SK-N-SH (cell line): ENCODE measurements around the gene CLIC4.

ENCODE experiments used
- CHD2 ChIP-seq: fragments of 150-350 bp; IDR thresholded peaks from 2 replicates; pipeline ENCODE4 v1.6.1; 2018; ENCODE audit warnings: low read length; ENCODE audit not compliant: partially characterized antibody
- MXI1 ChIP-seq: IDR thresholded peaks from 2 replicates; pipeline ENCODE4 v1.6.1; 2012; ENCODE audit warnings: mild to moderate bottlenecking, low read depth, low read length, improper control_type of control experiment
- SIN3A ChIP-seq: IDR thresholded peaks from 2 replicates; pipeline ENCODE4 v1.6.1; 2012; ENCODE audit warnings: low read depth, mild to moderate bottlenecking, low read length, moderate library complexity, borderline replicate concordance
- TCF12 ChIP-seq: IDR thresholded peaks from 2 replicates; pipeline ENCODE4 v1.4.0; 2012
- TF ChIP-seq, protein P1 (sequence below): fragments of 200-600 bp; sonication (generic); IDR thresholded peaks from 2 replicates; pipeline ENCODE4 v1.6.1; 2017; ENCODE audit warnings: antibody characterized with exemption, mild to moderate bottlenecking, moderate library complexity

DNA sequence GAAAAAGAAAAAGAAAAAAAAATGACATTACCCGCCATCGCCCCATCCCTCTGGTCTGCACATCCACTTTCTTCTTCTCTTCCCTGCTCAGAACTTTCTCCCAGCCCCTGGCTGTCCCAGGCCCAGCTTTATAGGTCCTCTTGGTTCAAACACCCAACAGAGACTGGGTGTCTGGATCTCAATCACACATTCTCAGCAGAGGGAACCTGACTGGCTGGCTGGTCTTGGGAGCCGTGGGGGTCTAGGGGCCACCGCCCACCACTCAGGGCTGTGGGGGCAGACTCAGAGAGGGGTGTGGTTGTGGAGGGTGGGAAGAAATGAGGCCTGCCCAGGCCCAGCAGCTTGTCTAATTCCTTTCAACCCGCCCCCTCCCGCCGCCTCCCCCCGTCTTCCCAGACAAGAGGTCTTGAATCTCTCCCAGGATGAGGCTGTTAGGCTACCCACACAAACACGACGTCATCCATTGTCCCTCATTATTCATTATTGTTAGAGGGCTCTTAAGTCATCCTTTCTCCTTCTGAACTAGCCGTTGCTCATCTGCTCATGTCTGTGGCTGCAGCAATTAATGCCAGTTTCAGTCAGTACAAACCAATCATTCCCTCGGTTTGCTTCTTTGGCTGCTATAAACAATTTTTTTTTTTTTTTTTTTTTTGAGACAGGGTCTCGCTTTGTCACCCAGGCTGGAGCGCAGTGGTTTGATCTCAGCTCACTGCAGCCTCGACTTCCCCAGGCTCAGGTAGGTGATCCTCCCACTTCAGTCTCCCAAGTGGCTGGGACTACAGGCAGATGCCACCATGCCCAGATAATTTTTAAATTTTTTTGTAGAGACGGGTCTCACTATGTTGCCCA lies 40.6 kb upstream of the CLIC4 start:
- TF ChIP-seq, protein P1, sequence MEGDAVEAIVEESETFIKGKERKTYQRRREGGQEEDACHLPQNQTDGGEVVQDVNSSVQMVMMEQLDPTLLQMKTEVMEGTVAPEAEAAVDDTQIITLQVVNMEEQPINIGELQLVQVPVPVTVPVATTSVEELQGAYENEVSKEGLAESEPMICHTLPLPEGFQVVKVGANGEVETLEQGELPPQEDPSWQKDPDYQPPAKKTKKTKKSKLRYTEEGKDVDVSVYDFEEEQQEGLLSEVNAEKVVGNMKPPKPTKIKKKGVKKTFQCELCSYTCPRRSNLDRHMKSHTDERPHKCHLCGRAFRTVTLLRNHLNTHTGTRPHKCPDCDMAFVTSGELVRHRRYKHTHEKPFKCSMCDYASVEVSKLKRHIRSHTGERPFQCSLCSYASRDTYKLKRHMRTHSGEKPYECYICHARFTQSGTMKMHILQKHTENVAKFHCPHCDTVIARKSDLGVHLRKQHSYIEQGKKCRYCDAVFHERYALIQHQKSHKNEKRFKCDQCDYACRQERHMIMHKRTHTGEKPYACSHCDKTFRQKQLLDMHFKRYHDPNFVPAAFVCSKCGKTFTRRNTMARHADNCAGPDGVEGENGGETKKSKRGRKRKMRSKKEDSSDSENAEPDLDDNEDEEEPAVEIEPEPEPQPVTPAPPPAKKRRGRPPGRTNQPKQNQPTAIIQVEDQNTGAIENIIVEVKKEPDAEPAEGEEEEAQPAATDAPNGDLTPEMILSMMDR = no peak
- TF ChIP-seq CHD2 (no peak), SIN3A (no peak), MXI1 (no peak), TCF12 (no peak)
